ENCODE results near the gene GBP6. TPM values are rescaled to one million over a fixed set of nuclear protein-coding genes. Genes with fewer than 3 reads are reported as not detected.

The GBP6 gene, protein sequence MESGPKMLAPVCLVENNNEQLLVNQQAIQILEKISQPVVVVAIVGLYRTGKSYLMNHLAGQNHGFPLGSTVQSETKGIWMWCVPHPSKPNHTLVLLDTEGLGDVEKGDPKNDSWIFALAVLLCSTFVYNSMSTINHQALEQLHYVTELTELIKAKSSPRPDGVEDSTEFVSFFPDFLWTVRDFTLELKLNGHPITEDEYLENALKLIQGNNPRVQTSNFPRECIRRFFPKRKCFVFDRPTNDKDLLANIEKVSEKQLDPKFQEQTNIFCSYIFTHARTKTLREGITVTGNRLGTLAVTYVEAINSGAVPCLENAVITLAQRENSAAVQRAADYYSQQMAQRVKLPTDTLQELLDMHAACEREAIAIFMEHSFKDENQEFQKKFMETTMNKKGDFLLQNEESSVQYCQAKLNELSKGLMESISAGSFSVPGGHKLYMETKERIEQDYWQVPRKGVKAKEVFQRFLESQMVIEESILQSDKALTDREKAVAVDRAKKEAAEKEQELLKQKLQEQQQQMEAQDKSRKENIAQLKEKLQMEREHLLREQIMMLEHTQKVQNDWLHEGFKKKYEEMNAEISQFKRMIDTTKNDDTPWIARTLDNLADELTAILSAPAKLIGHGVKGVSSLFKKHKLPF
- total RNA-seq (2021) (not detected in 3 replicates), Bru-seq, nascent RNA (not detected)
- long read RNA-seq, experiment 1, result 0 reads
- long read RNA-seq, experiment 2, result 0 reads
- long read RNA-seq, experiment 3, result 0 reads

- Mint-ChIP-seq H3K36me3 (no peaks in the 10 kb centered on the region), H3K4me3 (no peak within 1 kb of the TSS), H3K4me1 (peaks cover 38% of the 10 kb centered on the region), H3K9me3 (no peaks in the 10 kb centered on the region), H3K27ac (no peak within 1 kb of the TSS), H3K27me3 (ENCODE audit: low read depth) (no peaks in the 10 kb centered on the region)
- CTCF ChIA-PET, result interaction anchor here (1.3 to 1.4 kb wide), 2 partner anchors 41 to 278 kb away, joined by 4 read pairs; no protein-coding TSS in a partner anchor
- DNase-seq (ENCODE audit: low spot score), result peak; percentile 13
- peak; percentile 63 for ATAC-seq
- POLR2A ChIA-PET, result interaction anchor here (0.6 kb wide), 1 partner anchor 828 kb away, joined by 3 read pairs; no protein-coding TSS in a partner anchor
- TF ChIP-seq HMGA2 (CRISPR knock-in tag; IDR thresholded peaks at IDR 0.05) (no peak), ZBTB43 (CRISPR knock-in tag; IDR thresholded peaks at IDR 0.05) (no peak), ZNF416 (CRISPR knock-in tag; IDR thresholded peaks at IDR 0.05) (no peak), NFYB (CRISPR knock-in tag; conservative IDR thresholded peaks at IDR 0.05; ENCODE audit: low read depth) (no peak), FOXJ3 (CRISPR knock-in tag; IDR thresholded peaks at IDR 0.05; ENCODE audit: borderline replicate concordance) (no peak), JUN (CRISPR knock-in tag; IDR thresholded peaks at IDR 0.05) (no peak), ZNF423 (CRISPR knock-in tag; IDR thresholded peaks at IDR 0.05) (no peak), FOXK1 (CRISPR knock-in tag; IDR thresholded peaks at IDR 0.05) (no peak), JAZF1 (CRISPR knock-in tag; IDR thresholded peaks at IDR 0.05) (no peak), ETV6 (CRISPR knock-in tag; IDR thresholded peaks at IDR 0.05) (no peak), ZNF232 (CRISPR knock-in tag; IDR thresholded peaks at IDR 0.05) (no peak)
- TF ChIP-seq, protein P1, sequence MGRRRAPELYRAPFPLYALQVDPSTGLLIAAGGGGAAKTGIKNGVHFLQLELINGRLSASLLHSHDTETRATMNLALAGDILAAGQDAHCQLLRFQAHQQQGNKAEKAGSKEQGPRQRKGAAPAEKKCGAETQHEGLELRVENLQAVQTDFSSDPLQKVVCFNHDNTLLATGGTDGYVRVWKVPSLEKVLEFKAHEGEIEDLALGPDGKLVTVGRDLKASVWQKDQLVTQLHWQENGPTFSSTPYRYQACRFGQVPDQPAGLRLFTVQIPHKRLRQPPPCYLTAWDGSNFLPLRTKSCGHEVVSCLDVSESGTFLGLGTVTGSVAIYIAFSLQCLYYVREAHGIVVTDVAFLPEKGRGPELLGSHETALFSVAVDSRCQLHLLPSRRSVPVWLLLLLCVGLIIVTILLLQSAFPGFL (CRISPR knock-in tag; IDR thresholded peaks at IDR 0.05; ENCODE audit: borderline replicate concordance), result no peak
- TF ChIP-seq, protein P2, sequence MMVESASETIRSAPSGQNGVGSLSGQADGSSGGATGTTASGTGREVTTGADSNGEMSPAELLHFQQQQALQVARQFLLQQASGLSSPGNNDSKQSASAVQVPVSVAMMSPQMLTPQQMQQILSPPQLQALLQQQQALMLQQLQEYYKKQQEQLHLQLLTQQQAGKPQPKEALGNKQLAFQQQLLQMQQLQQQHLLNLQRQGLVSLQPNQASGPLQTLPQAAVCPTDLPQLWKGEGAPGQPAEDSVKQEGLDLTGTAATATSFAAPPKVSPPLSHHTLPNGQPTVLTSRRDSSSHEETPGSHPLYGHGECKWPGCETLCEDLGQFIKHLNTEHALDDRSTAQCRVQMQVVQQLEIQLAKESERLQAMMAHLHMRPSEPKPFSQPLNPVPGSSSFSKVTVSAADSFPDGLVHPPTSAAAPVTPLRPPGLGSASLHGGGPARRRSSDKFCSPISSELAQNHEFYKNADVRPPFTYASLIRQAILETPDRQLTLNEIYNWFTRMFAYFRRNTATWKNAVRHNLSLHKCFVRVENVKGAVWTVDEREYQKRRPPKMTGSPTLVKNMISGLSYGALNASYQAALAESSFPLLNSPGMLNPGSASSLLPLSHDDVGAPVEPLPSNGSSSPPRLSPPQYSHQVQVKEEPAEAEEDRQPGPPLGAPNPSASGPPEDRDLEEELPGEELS (CRISPR knock-in tag; IDR thresholded peaks at IDR 0.05), result no peak
- TF ChIP-seq, protein P3, sequence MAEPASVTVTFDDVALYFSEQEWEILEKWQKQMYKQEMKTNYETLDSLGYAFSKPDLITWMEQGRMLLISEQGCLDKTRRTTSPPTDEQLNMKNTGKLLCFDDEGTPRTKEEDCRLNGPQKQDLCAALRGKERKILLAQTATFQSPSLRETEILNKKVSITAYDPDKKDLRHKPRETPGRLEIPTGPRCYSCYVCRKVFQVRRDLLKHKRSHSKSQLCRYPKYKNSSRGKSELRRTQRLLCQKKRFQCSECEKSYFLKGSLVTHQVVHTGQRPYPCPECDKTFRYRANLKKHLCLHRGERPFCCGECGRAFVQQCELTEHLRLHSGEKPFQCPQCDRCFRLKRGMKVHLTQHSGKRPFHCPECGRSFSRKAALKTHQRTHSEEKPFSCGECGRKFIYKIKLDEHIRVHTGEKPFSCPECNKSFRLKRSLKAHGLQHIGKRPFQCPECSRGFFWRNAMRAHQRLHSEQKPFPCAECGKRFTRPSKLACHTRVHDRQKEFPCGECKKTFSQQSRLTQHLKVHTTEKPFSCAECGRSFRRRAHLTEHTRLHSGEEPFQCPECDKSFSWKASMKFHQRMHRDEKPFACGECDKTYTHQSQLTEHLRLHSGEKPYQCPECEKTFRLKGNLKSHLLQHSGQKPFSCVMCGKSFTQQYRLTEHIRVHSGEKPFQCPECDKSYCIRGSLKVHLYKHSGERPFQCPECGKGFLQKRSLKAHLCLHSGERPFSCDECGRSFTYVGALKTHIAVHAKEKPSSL (CRISPR knock-in tag; conservative IDR thresholded peaks at IDR 0.05), result no peak
- TF ChIP-seq, protein P4, sequence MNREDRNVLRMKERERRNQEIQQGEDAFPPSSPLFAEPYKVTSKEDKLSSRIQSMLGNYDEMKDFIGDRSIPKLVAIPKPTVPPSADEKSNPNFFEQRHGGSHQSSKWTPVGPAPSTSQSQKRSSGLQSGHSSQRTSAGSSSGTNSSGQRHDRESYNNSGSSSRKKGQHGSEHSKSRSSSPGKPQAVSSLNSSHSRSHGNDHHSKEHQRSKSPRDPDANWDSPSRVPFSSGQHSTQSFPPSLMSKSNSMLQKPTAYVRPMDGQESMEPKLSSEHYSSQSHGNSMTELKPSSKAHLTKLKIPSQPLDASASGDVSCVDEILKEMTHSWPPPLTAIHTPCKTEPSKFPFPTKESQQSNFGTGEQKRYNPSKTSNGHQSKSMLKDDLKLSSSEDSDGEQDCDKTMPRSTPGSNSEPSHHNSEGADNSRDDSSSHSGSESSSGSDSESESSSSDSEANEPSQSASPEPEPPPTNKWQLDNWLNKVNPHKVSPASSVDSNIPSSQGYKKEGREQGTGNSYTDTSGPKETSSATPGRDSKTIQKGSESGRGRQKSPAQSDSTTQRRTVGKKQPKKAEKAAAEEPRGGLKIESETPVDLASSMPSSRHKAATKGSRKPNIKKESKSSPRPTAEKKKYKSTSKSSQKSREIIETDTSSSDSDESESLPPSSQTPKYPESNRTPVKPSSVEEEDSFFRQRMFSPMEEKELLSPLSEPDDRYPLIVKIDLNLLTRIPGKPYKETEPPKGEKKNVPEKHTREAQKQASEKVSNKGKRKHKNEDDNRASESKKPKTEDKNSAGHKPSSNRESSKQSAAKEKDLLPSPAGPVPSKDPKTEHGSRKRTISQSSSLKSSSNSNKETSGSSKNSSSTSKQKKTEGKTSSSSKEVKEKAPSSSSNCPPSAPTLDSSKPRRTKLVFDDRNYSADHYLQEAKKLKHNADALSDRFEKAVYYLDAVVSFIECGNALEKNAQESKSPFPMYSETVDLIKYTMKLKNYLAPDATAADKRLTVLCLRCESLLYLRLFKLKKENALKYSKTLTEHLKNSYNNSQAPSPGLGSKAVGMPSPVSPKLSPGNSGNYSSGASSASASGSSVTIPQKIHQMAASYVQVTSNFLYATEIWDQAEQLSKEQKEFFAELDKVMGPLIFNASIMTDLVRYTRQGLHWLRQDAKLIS (CRISPR knock-in tag; IDR thresholded peaks at IDR 0.05; ENCODE audit: borderline replicate concordance), result no peak
- TF ChIP-seq, protein P5, sequence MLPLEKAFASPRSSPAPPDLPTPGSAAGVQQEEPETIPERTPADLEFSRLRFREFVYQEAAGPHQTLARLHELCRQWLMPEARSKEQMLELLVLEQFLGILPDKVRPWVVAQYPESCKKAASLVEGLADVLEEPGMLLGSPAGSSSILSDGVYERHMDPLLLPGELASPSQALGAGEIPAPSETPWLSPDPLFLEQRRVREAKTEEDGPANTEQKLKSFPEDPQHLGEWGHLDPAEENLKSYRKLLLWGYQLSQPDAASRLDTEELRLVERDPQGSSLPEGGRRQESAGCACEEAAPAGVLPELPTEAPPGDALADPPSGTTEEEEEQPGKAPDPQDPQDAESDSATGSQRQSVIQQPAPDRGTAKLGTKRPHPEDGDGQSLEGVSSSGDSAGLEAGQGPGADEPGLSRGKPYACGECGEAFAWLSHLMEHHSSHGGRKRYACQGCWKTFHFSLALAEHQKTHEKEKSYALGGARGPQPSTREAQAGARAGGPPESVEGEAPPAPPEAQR (CRISPR knock-in tag; IDR thresholded peaks at IDR 0.05), result no peak
- TF ChIP-seq, protein P6, sequence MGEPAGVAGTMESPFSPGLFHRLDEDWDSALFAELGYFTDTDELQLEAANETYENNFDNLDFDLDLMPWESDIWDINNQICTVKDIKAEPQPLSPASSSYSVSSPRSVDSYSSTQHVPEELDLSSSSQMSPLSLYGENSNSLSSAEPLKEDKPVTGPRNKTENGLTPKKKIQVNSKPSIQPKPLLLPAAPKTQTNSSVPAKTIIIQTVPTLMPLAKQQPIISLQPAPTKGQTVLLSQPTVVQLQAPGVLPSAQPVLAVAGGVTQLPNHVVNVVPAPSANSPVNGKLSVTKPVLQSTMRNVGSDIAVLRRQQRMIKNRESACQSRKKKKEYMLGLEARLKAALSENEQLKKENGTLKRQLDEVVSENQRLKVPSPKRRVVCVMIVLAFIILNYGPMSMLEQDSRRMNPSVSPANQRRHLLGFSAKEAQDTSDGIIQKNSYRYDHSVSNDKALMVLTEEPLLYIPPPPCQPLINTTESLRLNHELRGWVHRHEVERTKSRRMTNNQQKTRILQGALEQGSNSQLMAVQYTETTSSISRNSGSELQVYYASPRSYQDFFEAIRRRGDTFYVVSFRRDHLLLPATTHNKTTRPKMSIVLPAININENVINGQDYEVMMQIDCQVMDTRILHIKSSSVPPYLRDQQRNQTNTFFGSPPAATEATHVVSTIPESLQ (CRISPR knock-in tag; IDR thresholded peaks at IDR 0.05), result no peak
- TF ChIP-seq, protein P7, sequence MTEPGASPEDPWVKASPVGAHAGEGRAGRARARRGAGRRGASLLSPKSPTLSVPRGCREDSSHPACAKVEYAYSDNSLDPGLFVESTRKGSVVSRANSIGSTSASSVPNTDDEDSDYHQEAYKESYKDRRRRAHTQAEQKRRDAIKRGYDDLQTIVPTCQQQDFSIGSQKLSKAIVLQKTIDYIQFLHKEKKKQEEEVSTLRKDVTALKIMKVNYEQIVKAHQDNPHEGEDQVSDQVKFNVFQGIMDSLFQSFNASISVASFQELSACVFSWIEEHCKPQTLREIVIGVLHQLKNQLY (CRISPR knock-in tag; IDR thresholded peaks at IDR 0.05), result no peak
These were observed at the start of gene GBP6 for GRCh38 chr1:89363638-89364536. Gene GBP6, plus strand, starts transcription at chr1:89364059. Its CDS starts 4,493 bp downstream, at chr1:89368552.
